ENCODE results near the gene ZDHHC21.

GRCh38 chr9:14678776-14679175 lies 14.5 kb downstream of the ZDHHC21 start:
- TF ChIP-seq POLR2AphosphoS5 (IDR thresholded peaks at IDR 0.05; ENCODE audit: low read depth, low read length) (no peak), REST (IDR thresholded peaks at IDR 0.05; ENCODE audit: insufficient read depth in 1 of 2, low read depth in 2 of 2, low read length in 2 of 2) (no peak), TAF1 (IDR thresholded peaks at IDR 0.05; ENCODE audit: borderline replicate concordance, insufficient read depth, low read length) (no peak), SIN3A (IDR thresholded peaks at IDR 0.05; ENCODE audit: borderline replicate concordance, insufficient read depth, low read length) (no peak)

Measured in PFSK-1 (cell line).